ENCODE data around the gene PDCD1LG2.
"Not testable (repeated sequence)": the region's sequence is repeated elsewhere in the genome, so short reads cannot be mapped to it uniquely, and the experiment has no call there.

Gene PDCD1LG2

GRCh38 chr9:5510360-5510931 lies at the start of gene PDCD1LG2:
Gene PDCD1LG2, plus strand, starts transcription at chr9:5510531. Its CDS starts 12,016 bp downstream, at chr9:5522547.
- no peak for DNase-seq

GRCh38 chr9:5464831-5465330 lies 45.5 kb upstream of the PDCD1LG2 start:
- DNase-seq, result not testable (repeated sequence)

- DNase-seq, result no peak
Measured at GRCh38 chr9:5466005-5466404, 44.3 kb upstream of the PDCD1LG2 start.

- DNase-seq, result no peak
Measured at GRCh38 chr9:5466766-5467165, 43.6 kb upstream of the PDCD1LG2 start.

GRCh38 chr9:5468850-5469249 lies 41.5 kb upstream of the PDCD1LG2 start:
- DNase-seq, result no peak

GRCh38 chr9:5470122-5470521 lies 40.2 kb upstream of the PDCD1LG2 start:
- DNase-seq, result no peak

- no peak for DNase-seq
Measured at GRCh38 chr9:5470816-5471215, 39.5 kb upstream of the PDCD1LG2 start.

GRCh38 chr9:5475611-5476010 lies 34.7 kb upstream of the PDCD1LG2 start:
- DNase-seq, result not testable (repeated sequence)

- DNase-seq, result no peak
Measured at GRCh38 chr9:5478206-5478605, 32.1 kb upstream of the PDCD1LG2 start.

GRCh38 chr9:5479994-5480694 lies 30.2 kb upstream of the PDCD1LG2 start:
- no peak for DNase-seq

- no peak for DNase-seq
Measured at GRCh38 chr9:5480919-5481318, 29.4 kb upstream of the PDCD1LG2 start.

- DNase-seq, result no peak
Measured at GRCh38 chr9:5481322-5482040, 28.9 kb upstream of the PDCD1LG2 start.

GRCh38 chr9:5482194-5482593 lies 28.1 kb upstream of the PDCD1LG2 start:
- no peak for DNase-seq

GRCh38 chr9:5483306-5483705 lies 27.0 kb upstream of the PDCD1LG2 start:
- no peak for DNase-seq

GRCh38 chr9:5485378-5486085 lies 24.8 kb upstream of the PDCD1LG2 start:
- DNase-seq, result no peak

- no peak for DNase-seq
Measured at GRCh38 chr9:5486988-5487387, 23.3 kb upstream of the PDCD1LG2 start.

GRCh38 chr9:5488221-5489008 lies 21.9 kb upstream of the PDCD1LG2 start:
- no peak for DNase-seq

- DNase-seq, result no peak
Measured at GRCh38 chr9:5489630-5490490, 20.5 kb upstream of the PDCD1LG2 start.

- DNase-seq, result no peak
Measured at GRCh38 chr9:5492965-5493678, 17.2 kb upstream of the PDCD1LG2 start.

- DNase-seq, result no peak
Measured at GRCh38 chr9:5493679-5494511, 16.4 kb upstream of the PDCD1LG2 start.

Measured in NCI-H2081 treated with DMSO at 0.1 percent for 48 hours (cell line).